Activated gamma-delta T cell (primary cell): ENCODE data around the gene TMEM229A.
"Not testable (repeated sequence)": the region's sequence is repeated elsewhere in the genome, so short reads cannot be mapped to it uniquely, and the experiment has no call there.

Source experiments
- DNase-seq: peaks from one replicate; lab custom pipeline; 2025; lab: John Stamatoyannopoulos, UW
- total RNA-seq, 2 donors: gene quantifications; one replicate each; lab custom pipeline; 2026; lab: John Stamatoyannopoulos, UW

TMEM229A gene
- 0 to 0.04 reads per million in 2 donors for total RNA-seq

- DNase-seq = no peak
These were observed at the start of gene TMEM229A for GRCh38 chr7:124032369-124033094. Gene TMEM229A (minus strand): TSS chr7:124033067. CDS start chr7:124033003, 64 bp downstream.

GRCh38 chr7:124082234-124082633 is 49.4 kb upstream of the TMEM229A start:
- DNase-seq = not testable (repeated sequence)

- no peak for DNase-seq
These were observed 44.7 kb upstream of the TMEM229A start for GRCh38 chr7:124077546-124077945.

GRCh38 chr7:124076841-124077240 is 44.0 kb upstream of the TMEM229A start:
- no peak for DNase-seq

GRCh38 chr7:124074007-124074406 is 41.1 kb upstream of the TMEM229A start:
- DNase-seq = no peak

- DNase-seq = no peak
These were observed 40.4 kb upstream of the TMEM229A start for GRCh38 chr7:124073310-124073645.

GRCh38 chr7:124072603-124073309 is 39.9 kb upstream of the TMEM229A start:
- DNase-seq = no peak

- no peak for DNase-seq
These were observed 39.0 kb upstream of the TMEM229A start for GRCh38 chr7:124071843-124072242.

- no peak for DNase-seq
These were observed 29.3 kb upstream of the TMEM229A start for GRCh38 chr7:124062171-124062570.

GRCh38 chr7:124060528-124060927 is 27.7 kb upstream of the TMEM229A start:
- no peak for DNase-seq

GRCh38 chr7:124059375-124059774 is 26.5 kb upstream of the TMEM229A start:
- DNase-seq = no peak

GRCh38 chr7:124058515-124058914 is 25.6 kb upstream of the TMEM229A start:
- DNase-seq = no peak

GRCh38 chr7:124057872-124058271 is 25.0 kb upstream of the TMEM229A start:
- no peak for DNase-seq

GRCh38 chr7:124056234-124056633 is 23.4 kb upstream of the TMEM229A start:
- DNase-seq = no peak

GRCh38 chr7:124051681-124052377 is 19.0 kb upstream of the TMEM229A start:
- no peak for DNase-seq

- DNase-seq = no peak
These were observed 10.0 kb upstream of the TMEM229A start for GRCh38 chr7:124042826-124043225.

- no peak for DNase-seq
These were observed 8.6 kb upstream of the TMEM229A start for GRCh38 chr7:124041439-124041838.

GRCh38 chr7:124037902-124038301 is 5.0 kb upstream of the TMEM229A start:
- not testable (repeated sequence) for DNase-seq

- no peak for DNase-seq
These were observed 2.8 kb upstream of the TMEM229A start for GRCh38 chr7:124035706-124036105.

GRCh38 chr7:124034754-124035100 is 1.9 kb upstream of the TMEM229A start:
- no peak for DNase-seq

- no peak for DNase-seq
These were observed 1.2 kb upstream of the TMEM229A start for GRCh38 chr7:124033807-124034753.
